NCI-H1105 (cell line): ENCODE results near the gene RPTOR.

Experiments
- DNase-seq: peaks from one replicate; lab custom pipeline; 2025; lab: John Stamatoyannopoulos, UW

RPTOR gene

GRCh38 chr17:80818871-80819270 lies 274.2 kb downstream of the RPTOR start:
- DNase-seq: no peak

GRCh38 chr17:80819422-80820164 lies 275.0 kb downstream of the RPTOR start:
- DNase-seq: no peak

GRCh38 chr17:80820331-80820730 lies 275.7 kb downstream of the RPTOR start:
- DNase-seq: no peak

- DNase-seq: no peak
Observed at GRCh38 chr17:80821546-80821945, 276.9 kb downstream of the RPTOR start.

- DNase-seq: no peak
Observed at GRCh38 chr17:80822021-80822699, 277.5 kb downstream of the RPTOR start.

- DNase-seq: no peak
Observed at GRCh38 chr17:80822700-80823410, 278.2 kb downstream of the RPTOR start.

- DNase-seq: no peak
Observed at GRCh38 chr17:80824549-80825470, 280.2 kb downstream of the RPTOR start.

GRCh38 chr17:80825471-80826345 lies 281.1 kb downstream of the RPTOR start:
- no peak for DNase-seq

GRCh38 chr17:80826346-80826954 lies 281.8 kb downstream of the RPTOR start:
- no peak for DNase-seq

GRCh38 chr17:80826955-80827645 lies 282.5 kb downstream of the RPTOR start:
- DNase-seq: no peak

- no peak for DNase-seq
Observed at GRCh38 chr17:80827646-80828643, 283.3 kb downstream of the RPTOR start.

GRCh38 chr17:80829166-80829813 lies 284.7 kb downstream of the RPTOR start:
- DNase-seq: no peak

- DNase-seq: no peak
Observed at GRCh38 chr17:80830020-80830780, 285.6 kb downstream of the RPTOR start.

- DNase-seq: no peak
Observed at GRCh38 chr17:80831491-80831890, 286.9 kb downstream of the RPTOR start.

GRCh38 chr17:80832266-80832676 lies 287.6 kb downstream of the RPTOR start:
- peak; percentile 4 for DNase-seq

GRCh38 chr17:80832888-80833583 lies 288.4 kb downstream of the RPTOR start:
- peak; percentile 83 for DNase-seq
